Heart right ventricle (tissue), 16 donors: ENCODE data around the gene POLA1. TPM values are rescaled to one million over a fixed set of nuclear protein-coding genes. Genes with fewer than 3 reads are reported as not detected.

Experiments
- ATAC-seq, 8 donors: fragments of 200-7000 bp; cut with Tn5 transposase; one replicate each; pipeline ENCODE4 v1.9.1; 2020; ENCODE audit warnings: mild to moderate bottlenecking in 8 of 8, moderate library complexity in 8 of 8, moderate number of reproducible peaks in 1 of 8
- DNase-seq, 2 donors: peaks; one replicate each; pipeline ENCODE4 v3.0.0-alpha.2; 2020
- H3K27ac ChIP-seq, 10 donors: fragments of 200-600 bp; sonication (generic) in 2 of 10; one replicate each; pipeline versions ENCODE4 v1.5.0 to v1.8.0; 2020 to 2022; ENCODE audit warnings: mild to moderate bottlenecking in 3 of 10
- H3K27me3 ChIP-seq, 7 donors: fragments of 200-600 bp; one replicate each; pipeline ENCODE4 v1.8.0; 2021 to 2022; ENCODE audit warnings: mild to moderate bottlenecking in 2 of 7
- H3K36me3 ChIP-seq, 9 donors: fragments of 200-600 bp; sonication (generic) in 1 of 9; one replicate each; pipeline versions ENCODE4 v1.5.0 to v1.8.0; 2020 to 2022; ENCODE audit warnings: mild to moderate bottlenecking in 2 of 9
- H3K4me1 ChIP-seq, 9 donors: fragments of 200-600 bp; sonication (generic) in 1 of 9; one replicate each; pipeline versions ENCODE4 v1.5.0 to v1.8.0; 2020 to 2022; ENCODE audit warnings: mild to moderate bottlenecking in 4 of 9
- H3K4me3 ChIP-seq, 10 donors: fragments of 200-600 bp; sonication (generic) in 2 of 10; one replicate each; pipeline versions ENCODE4 v1.5.0 to v1.8.0; 2020 to 2022; ENCODE audit warnings: mild to moderate bottlenecking in 7 of 10, moderate library complexity in 2 of 10
- H3K9me3 ChIP-seq, 11 donors: fragments of 200-600 bp in 10 of 11; sonication (generic) in 2 of 11; one replicate each; pipeline versions ENCODE4 v1.5.0 to v1.8.0; 2013 to 2022; ENCODE audit warnings: mild to moderate bottlenecking in 2 of 11, control low read depth in 1 of 11, moderate library complexity in 1 of 11
- CTCF ChIP-seq, 9 donors: fragments of 200-600 bp; sonication (generic) in 2 of 9; IDR thresholded peaks; one replicate each; pipeline versions ENCODE4 v1.5.0 to v1.8.0; 2021 to 2022; ENCODE audit warnings: antibody characterized with exemption in 9 of 9, mild to moderate bottlenecking in 5 of 9, moderate library complexity in 1 of 9
- WGBS, 2 donors: extraction: QIAGEN DNeasy Blood & Tissue Kit; methylation state at CpG; one replicate each; pipeline ENCODE4 v1.1.7; 2013; ENCODE audit warnings: inconsistent platforms in 1 of 2; 5-methylcytosine and 5-hydroxymethylcytosine counted together
- intact Hi-C, 10 donors: fragments of 100-400 bp; cut with DNase I; formaldehyde crosslinking; loops; one replicate each; pipeline versions ENCODE4 v1.11.1 to v1.14.2; 2022
- polyA plus RNA-seq, 2 donors: library from polyadenylated mRNA; stranded (reverse); fragments of 200-250 nt; gene quantifications; one replicate each; pipeline ENCODE4 v1.2.3, GENCODE V29; 2013
- total RNA-seq, 10 donors: library from RNA; stranded (reverse); fragmentation: NEBNext Ultra II Directional in 3 of 10; extraction: Animal tissue kit (Norgen Biotek cat#: 25700) in 3 of 10; gene quantifications; one replicate each; pipeline versions ENCODE4 v1.2.1 to v1.2.4, GENCODE V29; 2021 to 2023
- donor health status: Arrhythmogenic right ventricular cardiomyopathy.
- donor health status: ischemic (EF 13 %, LVEDD 7.1; RV severe dilation, severe dysfunction).
- donor health status: healthy with polysubstance abuse.
- donor health status: DM: no; HTN: yes; CAD: no.
- donor health status: DM: no; HTN: no; CAD: no.
- donor health status: ischemic (EF 25% LVEDD 6.9; RV normal size, moderate dysfunction).
- donor health status: ischemic (EF 25% LVEDD 5.7; RV mildly dilated, moderate dysfunction).
- donor health status: healthy.
- donor health status: DM: yes; HTN: yes; CAD: no.
- donor health status: Ischemic cardiomyopathy.
- donor health status: ischemic (EF 35%, LVEDD 5.7; RV mildly dilated, moderate dysfunction).
- donor health status: nonischemic (EF 11% LVEDD 7.7; RV severe dilation, severe dysfunction).
- donor health status: DM: yes; HTN: yes; CAD: no.
- donor health status: PGD.
- donor health status: ischemic (EF 29% LVEDD 5.4; RV normal size, mild dysfunction).
- donor health status: nonischemic (EF 23%, LVEDD 6.1; RV moderate dilation, normal function).

The POLA1 gene
- total and polyA plus RNA-seq, 12 donors, result 2.6 to 8.5 (median 6.1) TPM

DNA sequence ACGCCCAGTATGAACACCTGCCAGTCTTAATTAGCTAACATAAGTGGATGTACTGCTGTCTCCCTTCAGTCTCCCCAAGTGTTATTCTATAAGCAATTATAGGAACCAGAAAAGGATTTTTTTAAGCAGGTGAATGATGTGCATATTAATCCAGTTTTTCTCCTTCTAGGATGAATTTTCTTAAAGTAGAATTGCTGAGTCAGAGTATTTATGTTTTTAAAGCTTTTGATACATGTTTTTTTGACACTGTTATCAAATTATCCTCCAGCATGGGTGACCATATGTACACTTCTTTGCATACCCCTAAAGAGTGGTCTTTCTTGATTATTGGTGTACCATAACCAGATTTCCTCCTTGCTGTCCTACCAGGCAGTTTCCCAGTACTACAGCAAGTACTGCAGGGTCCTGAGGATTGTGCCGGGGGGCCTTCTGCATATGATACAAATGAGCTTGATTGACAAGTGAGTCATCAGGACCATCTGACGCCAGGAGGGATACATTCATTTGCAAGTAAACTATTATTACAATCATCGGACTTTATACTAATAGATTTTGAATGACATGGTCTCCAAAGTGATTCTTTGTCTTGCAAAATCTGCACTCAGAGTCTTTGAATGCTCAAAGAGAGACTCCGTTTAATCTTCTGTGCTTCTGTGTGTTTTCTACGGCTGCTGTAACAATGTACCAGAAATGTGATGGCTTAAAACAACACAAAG lies 35.9 kb upstream of the POLA1 start:
- intact Hi-C loops, result no loop called here
- no peaks in the 10 kb centered on the region for H3K4me1 ChIP-seq
- H3K27ac ChIP-seq, result no peak overlapping the region
- no peak for TF ChIP-seq CTCF (IDR thresholded peaks at IDR 0.05)
- 73 to 75% methylated on average over 6 of the region's 6 CpGs for WGBS, 2 donors
- ATAC-seq (no peak), DNase-seq (no peak)
- no peak overlapping the region for H3K4me3 ChIP-seq
- no peaks in the 10 kb centered on the region for H3K36me3 ChIP-seq
- no peaks in the 10 kb centered on the region for H3K9me3 ChIP-seq
- peaks cover 0 to 24% (median 0%) of the 10 kb centered on the region in 7 donors for H3K27me3 ChIP-seq

DNA sequence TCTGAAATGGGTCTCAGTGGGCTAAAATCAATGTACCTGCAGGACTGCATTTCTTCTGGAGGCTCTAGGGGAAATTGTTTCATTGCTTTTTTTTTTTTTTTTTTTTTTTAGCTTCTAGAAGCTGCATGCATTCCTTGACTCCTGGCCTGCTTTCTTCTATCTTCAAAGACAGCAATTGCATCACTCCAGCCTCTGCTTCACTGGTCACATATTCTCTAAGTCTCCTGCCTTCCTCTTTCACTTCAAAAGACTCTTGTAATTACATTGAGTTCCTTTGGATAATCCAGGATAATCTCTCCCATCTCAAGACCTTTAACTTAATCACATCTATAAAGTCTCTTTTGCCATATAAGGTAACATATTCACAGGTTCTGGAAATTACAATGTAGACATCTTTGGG lies 35.3 kb upstream of the POLA1 start:
- H3K4me1 ChIP-seq, result no peaks in the 10 kb centered on the region
- H3K4me3 ChIP-seq, result no peak overlapping the region
- H3K9me3 ChIP-seq, result no peaks in the 10 kb centered on the region
- no peak for ATAC-seq
- no peaks in the 10 kb centered on the region for H3K36me3 ChIP-seq
- intact Hi-C loops, result no loop called here
- H3K27me3 ChIP-seq, result peaks cover 0 to 24% (median 0%) of the 10 kb centered on the region in 7 donors
- TF ChIP-seq CTCF (IDR thresholded peaks at IDR 0.05), result no peak
- no peak for DNase-seq
- no peak overlapping the region for H3K27ac ChIP-seq

DNA sequence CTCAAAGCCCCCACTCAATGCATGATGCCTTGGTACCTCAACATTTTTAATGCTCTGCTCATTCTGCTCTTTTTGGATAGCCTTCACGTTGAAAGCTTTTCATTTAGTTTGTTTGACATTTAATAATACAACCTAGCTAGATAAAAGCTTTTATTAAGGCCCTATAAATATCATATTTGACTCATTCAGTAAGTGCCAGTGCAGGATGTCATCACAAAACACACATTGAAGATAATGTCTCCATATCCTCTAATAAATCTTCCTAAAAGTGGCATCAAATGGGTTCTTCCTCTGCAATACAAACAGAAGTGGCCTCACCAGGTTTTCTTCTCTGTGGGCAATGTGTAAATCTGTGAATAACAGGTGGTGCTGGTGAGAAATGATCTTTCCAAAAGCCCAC lies 34.6 kb upstream of the POLA1 start:
- WGBS, 2 donors, result 67 to 73% methylated on average over 1 of the region's 1 CpG
- intact Hi-C loops, result no loop called here
- no peak for DNase-seq

DNA sequence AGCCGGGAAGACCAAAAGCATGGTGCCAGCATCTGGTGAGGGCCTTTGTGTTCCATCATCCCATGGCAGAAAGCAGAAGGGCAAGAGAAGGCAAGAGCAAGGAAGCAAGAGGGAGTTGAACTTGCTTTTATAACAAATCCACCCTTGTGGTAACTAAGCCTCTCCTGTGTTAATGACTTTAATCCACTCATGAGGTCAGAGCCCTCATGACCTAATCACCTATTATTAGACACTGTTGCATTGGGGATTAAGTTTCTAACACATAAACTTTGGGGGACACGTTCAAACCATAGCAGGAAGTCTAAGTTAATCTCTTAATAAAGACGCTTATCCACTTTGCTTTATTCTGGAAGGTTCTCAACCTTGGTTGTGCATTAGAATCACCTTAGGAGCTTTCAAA lies 34.1 kb upstream of the POLA1 start:
- peaks cover 0 to 28% (median 0%) of the 10 kb centered on the region in 7 donors for H3K27me3 ChIP-seq
- WGBS, 2 donors, result 71 to 77% methylated on average over 3 of the region's 3 CpGs
- intact Hi-C loops, result no loop called here
- no peaks in the 10 kb centered on the region for H3K36me3 ChIP-seq
- TF ChIP-seq CTCF (IDR thresholded peaks at IDR 0.05), result no peak
- H3K4me1 ChIP-seq, result no peaks in the 10 kb centered on the region
- H3K27ac ChIP-seq, result no peak overlapping the region
- H3K4me3 ChIP-seq, result no peak overlapping the region
- no peak for DNase-seq
- no peaks in the 10 kb centered on the region for H3K9me3 ChIP-seq
- ATAC-seq, result no peak

More for the DNA sequence above, 34.6 kb upstream of the POLA1 start:
- Histone ChIP-seq H3K9me3 (no peaks in the 10 kb centered on the region), H3K36me3 (no peaks in the 10 kb centered on the region), H3K27me3 (peaks cover 0 to 28% (median 0%) of the 10 kb centered on the region in 7 donors), H3K4me3 (no peak overlapping the region), H3K27ac (no peak overlapping the region), H3K4me1 (no peaks in the 10 kb centered on the region)
- TF ChIP-seq CTCF (IDR thresholded peaks at IDR 0.05), result no peak
- no peak for ATAC-seq
